AG08396 (cell line): ENCODE data around the gene LAMA5.

Experiments
- DNase-seq: peaks from one replicate; pipeline ENCODE4 v3.0.0; 2012; ENCODE audit warnings: low spot score, mixed read lengths

LAMA5 gene

DNA sequence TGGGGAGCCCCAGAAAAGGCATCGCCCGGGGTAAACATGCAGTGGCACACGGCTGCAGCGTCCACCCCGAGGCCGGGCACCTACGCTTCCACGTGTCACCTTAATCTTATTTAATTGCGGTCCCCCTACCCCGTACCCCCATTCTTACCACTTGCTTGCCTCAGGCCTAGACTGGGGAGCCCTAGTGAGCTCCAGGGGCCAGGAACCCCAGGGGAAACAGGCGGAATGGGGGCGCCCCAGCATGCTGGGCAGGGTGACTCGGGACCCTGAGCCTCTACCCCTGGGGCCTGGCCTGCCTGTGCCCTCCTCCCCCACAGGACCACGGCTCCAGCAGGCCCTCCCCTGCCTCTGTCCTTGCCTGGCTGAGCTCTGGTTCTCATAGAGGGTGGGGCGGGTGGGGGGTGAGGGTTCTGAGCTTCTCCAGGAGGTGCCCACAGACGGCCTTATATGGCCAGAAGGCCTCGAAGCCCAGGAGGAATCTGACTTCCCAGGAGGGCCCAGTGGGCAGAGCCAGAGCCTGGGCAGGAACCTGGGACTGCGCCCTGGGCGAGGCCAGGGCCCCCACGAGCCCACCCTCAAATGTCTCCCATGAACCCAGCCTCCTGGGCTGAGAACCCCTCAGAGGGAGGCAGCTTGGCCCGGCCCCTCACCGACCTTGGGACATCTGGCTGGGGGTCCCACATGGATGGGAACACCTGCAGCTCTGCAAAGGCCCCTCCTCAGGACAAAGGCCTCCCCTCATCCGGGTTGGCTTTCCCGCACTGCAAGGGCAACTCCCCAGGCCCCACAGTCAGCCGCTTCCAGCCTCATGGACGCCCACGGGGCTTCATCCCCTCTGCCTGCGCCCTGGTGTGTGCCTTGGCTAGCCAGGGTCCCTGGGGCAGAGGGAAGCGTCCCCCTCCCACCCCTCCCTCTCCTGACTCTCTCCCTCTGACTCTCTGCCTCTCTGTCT lies 5.2 kb upstream of the LAMA5 start:
- no peak for DNase-seq

DNA sequence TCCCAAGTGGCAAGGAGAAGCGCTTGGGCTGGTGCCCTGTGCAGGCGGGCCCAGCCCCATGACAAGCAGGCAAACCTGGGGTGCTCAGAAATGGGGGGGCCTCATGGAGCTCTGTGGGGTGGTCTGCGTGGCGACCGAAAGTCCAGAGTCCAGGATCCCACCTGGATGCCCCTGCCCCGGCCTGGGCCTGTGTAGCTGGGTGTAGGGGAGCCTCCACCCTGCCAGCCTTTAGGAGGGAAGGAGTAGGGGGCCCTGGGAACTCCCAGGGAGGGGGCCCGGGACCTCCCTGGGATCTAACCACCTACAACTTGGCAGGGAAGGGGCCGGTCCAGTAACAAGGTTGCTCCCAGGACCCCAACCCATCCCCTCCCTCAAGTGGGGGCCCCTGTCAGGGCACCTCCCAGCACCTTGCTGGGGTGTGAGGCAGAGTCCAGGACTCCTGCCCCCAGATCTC lies 4.5 kb upstream of the LAMA5 start:
- DNase-seq = no peak

DNA sequence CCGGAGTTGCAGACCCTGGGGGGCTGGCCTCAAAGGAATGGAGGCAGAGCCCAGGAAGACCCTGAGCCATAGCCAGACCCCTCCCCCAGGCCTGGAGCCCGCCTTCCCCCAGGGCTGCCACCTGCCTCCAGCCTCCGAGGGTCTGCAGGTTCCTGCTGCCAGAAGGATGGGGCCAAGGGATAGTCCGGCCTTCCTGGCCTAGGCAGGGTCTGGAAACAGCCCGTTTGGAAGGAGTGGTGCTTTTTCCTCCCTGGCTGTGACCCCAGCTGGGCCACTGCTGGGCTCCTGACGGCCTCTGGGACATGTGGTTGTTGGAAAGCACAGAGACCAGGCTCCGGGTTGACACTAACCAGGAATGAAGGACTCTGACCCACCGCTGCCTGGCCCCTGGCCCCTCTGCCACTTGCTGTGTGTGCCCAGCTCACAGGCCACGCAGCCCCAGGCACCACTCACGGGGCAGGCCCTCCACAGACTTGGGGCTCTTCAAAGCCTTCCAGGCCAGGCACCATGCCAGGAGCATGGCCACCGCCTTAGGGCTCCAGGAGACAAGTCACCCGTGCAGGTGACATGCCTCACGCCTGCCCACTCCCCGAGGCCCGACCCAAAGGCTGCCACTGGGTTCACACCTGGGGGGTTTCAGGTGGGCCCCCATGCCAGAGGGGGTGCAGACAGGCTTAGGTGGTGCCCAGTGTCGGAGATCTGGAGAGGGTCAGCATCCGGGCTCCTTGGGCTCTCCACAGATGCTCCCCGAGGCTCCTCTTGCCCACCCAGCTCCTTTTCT lies 3.9 kb upstream of the LAMA5 start:
- no peak for DNase-seq

DNA sequence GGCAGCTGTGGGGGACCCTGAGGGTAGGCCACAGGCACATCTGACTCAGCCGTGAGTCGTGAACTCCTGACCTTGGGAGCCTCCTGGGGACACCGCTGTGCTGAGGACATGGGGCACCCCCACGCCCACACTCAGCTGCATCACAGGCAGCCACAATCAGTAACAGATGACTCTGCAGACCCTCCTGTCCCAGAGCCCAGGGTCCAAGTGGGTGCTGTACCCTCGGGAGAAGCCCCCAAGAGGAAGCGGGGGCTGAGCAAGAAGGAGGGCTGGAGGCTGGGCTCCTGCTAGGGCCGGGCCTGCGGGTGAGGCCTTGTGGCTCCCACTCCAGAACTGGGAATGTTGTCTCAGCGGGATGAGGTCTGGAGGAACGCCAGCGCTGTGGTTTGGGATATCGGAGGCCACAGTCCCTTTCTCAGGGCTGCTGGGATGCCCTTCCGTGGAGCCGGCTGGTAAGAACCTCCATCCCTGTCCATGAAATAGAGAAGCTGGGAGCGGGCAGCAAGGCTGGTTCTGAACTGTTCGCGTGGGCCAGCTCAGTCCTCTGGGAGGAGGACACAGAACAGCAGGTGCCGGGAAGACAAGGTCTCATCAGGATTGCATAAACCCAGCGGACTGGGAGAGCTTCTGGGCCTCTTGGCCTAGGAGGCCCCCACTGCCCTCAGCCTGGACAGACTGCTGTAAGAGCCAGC lies 3.1 kb upstream of the LAMA5 start:
- DNase-seq = peak; percentile 78

DNA sequence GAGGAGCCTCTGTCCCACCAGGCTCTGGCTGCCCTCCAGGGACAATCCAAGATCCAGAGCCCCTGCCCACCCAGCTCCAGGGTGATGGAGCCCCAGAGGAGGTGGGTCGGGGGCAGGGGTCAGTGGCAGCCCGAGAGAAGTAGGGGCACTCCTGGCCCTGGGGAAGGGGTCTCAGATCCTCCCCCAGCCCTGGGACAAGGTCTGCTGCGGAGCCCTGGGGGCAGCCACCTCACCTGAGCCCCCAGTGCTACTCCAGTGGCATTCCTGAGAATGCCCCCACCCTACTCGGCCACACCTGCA lies 2.7 kb upstream of the LAMA5 start:
- no peak for DNase-seq

DNA sequence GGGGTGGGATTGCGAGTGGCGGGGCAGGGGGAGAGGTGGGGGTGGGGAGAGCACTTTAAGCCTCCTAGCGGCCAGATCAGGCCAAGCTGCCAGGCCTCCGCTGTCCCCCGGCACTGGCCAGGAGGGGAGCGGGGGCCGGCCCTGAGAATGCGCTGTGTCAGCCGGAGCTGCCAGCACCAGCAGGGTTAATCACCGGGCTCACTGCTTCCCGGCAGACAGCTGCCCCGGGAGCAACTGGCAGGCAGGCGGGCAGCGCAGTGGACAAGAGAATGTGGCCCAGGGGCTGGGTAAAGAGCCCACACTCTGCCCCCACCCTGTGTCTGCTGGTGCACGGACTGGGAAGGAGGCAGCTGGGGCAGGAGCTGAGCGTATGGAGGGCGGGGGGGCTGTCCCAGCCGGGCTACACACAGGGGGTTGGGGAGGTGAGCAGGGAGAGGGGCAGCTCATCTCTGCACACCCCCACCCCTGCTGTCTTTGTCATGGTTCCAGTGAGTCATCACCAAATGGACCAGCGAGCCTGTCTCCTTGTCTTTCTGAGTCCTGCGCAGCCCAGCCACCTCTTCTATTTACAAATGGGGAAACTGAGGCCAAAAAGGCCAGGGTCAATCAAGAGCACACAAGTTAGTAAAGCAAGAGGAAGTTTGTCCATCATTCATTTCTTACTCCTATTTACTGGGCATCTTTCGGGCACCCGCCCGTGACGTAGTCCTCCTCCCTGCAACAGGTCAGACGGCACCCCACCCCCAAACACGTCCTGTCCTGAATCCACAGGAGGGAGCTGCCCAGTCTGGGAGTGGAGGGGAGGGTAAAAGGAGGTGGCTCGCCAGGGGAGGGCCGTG lies 2.1 kb upstream of the LAMA5 start:
- peak; percentile 85 for DNase-seq

DNA sequence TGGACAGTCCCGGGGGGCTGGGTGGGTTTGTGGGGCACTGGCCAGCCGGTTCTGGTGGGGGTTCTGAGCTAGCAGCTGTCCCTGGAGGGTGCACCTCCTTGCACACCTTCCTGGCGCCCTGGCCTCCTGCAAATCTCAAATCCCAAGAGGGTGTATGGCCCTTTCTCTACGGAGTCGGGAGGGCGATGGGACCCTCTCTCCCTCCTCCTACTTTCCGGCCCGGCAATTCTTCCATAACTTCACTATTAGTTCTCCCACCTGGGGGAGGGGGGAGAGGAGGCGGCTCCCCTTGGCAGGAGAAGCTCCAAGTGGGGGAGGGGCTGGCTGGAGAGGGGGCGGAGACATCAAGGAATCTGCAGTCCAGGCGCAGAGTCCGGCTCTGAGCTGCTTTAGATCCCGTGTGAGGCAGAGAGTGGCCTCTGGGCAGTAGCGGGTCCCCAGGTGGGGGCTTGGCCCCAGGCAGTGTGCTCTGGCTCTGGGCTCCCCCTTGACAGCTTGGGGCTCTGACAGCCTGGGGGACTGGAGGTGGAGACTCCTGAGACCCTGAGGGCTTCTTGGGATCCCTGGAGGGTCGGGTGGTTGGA lies 1.4 kb upstream of the LAMA5 start:
- peak; percentile 62 for DNase-seq

DNA sequence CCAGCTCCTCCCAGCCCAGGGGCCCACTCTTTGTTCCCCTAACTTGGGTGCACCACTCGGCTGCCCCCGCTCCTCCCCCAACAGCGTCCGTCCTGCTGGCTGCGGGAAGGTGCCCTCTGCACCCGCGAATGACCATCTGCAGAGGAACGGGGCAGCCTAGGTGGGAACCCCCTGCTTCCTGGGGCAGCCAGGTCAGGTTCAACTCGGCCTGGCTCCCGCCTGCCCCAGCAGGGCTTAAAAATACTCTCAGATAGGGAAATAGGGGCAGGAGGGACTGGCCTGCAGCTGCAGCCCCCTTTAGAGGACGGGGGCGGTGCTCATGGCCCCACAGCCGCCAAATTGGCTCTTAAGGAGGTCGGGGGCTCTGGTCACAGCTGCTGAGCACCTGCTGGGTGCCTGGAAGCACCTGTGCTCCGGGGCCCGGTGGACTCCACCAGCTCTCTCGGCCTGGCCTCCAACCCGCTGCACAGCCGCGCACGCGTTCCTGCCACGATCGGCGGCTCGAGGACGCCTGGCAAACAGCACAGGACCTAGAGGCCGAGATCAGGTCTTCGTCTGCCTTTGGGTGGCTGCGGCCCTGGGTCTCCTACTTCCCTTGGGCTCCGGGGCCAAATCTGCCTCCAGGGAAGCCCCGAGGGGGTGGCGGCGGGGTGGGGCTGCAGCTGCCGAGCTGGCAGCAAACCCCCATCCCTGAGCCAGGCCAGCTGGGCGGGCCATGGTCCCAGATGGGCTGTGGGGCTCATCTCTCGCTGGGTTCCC lies 700 bp upstream of the LAMA5 start:
- DNase-seq = no peak

DNA sequence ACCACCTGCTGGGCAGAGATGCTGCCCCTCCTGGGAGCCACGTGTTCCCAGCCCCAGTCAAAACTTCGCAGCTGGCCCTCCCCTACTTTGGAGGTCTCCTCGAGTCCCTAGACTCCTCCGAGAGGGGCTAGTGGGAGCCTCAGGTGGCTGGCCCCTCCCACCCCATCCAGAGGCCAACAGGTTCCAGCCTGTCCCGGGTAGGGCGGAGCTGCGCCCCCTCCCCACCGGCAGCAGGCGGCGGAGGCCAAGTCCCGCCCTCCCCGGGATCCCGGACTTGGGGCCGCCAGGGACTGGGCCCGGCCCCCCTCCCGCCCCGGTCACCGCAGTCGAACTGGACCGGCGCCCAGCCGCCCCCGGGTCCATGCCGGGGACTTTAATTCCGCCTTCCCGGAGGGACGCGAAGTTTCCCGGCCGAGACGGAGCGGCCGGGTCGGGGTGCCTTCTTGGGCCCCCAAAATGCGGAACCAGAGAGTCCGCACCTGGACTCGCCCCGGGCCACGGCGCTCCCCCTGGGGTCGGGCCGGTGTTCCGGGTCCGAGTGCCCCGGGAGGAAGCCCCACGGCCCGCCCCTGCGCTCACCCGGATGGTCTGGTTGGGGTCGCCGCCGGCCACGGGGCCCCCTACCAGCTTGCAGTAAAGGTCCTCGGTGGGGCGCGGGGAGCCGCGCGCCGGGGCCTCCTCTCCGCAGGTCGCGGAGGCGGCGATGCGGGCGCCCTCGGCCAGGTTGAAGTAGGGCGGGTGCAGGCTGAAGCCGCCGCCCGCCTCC lies 559 bp downstream of the LAMA5 start:
- peak; percentile 55 for DNase-seq

DNA sequence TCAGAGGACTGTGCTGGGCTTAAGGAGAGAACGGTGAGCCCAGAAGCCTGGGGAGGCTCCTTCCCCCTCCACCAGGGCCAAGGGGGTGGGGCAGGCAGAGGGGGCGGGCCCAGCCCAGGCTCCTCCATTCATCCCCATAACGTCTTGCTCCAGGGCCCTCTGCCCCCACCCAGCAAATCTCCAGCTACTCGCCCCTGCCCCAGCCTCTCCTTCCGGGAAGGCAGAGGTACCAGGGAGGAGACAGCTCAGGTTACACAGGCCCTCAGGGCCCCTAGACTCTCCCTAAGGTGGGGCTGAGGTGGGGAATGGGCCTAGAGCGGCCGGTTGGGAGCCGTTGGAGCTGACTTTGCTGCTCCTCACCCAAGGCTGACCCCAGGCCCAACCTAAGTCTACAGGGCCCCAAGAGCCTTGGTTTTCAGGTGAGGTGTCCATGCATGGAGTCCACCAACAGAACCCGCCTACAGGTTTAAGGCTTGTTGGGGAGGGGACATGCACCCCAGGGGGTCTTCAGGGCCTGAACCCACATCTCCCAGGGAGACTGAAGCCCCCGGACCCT lies 1.2 kb downstream of the LAMA5 start:
- DNase-seq = peak; percentile 62

DNA sequence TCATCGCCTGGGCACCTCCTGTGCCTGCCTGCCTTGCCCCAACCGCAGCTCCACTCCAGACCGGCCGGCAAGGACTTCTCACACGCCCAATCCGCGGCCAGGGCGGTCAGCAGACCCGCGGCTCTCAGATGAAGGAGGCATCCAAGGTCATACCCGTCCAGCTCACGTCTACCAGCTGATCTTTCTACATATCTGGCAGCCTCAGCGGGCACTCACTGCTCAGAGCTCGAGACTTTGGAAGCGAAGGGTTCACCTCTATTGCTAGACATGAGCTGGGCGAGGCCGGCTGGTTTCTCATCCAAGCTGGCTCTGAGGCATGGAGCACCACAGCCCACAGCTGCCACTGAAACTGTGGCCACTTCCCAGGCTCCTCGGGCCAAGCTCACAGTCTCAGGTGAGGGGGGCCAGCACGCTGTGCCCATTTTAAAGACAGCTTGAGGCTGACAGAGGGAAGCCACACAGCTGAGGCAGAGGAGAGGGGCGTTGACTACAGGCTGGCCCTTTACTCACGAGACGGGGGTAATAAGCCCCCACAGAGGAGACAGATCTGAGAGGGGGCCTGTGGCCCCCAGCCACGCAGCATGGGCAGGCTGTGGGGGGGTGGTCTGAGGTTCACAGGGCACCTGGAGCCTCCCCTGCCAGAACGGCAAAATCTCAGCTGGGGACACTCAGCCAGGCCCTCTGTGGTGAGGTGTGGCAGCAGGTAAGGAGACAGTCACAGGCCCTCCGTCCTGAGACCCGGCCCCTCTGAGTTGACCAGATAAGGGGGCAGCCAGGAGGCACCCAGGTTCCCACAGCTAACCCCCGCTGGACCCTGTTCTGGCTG lies 2.0 kb downstream of the LAMA5 start:
- no peak for DNase-seq

DNA sequence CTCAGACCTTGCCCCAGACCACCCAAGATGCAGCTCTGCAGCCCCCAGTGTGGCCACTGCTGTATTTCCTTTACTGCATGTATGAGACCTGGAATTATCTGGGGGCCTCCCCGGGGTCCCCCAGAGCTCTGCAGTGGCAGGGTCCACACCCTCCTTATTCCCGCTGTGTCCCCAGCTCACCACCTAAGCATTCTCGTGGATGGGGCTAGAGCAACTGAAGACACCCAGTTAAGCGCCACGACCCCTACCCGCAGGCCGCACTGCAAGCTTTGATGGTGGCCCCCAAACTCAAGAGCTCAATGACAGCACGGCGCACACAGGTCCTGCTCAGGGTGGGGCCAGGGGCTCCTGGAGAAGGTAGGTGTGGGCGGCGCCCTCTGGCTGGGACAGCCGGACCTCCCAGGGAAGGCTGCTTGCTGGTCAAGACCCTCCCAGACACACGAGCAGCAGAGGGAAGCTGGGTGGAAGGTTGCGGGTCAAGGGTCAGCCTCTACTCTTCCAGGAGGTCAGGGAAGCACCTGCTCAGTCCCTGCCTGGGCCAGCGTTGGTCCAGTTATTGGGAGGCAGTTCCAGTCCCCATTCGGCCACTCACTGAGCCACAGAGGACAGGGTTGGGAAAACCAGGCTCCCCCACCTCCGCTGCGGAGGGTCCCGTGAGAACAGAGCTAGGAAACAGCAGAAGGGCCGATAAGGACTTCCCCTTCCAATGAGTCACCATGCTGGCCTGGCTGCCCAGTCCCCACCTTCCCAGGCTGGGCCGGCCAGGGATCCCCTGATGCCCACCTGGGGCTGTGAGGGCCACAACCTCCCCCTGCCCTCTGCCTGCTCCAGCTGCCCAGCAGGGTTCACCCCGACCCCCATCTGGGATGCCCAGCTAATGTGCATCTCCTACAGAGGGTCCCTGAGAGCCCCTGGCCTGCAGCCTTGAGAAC lies 2.9 kb downstream of the LAMA5 start:
- DNase-seq = no peak

DNA sequence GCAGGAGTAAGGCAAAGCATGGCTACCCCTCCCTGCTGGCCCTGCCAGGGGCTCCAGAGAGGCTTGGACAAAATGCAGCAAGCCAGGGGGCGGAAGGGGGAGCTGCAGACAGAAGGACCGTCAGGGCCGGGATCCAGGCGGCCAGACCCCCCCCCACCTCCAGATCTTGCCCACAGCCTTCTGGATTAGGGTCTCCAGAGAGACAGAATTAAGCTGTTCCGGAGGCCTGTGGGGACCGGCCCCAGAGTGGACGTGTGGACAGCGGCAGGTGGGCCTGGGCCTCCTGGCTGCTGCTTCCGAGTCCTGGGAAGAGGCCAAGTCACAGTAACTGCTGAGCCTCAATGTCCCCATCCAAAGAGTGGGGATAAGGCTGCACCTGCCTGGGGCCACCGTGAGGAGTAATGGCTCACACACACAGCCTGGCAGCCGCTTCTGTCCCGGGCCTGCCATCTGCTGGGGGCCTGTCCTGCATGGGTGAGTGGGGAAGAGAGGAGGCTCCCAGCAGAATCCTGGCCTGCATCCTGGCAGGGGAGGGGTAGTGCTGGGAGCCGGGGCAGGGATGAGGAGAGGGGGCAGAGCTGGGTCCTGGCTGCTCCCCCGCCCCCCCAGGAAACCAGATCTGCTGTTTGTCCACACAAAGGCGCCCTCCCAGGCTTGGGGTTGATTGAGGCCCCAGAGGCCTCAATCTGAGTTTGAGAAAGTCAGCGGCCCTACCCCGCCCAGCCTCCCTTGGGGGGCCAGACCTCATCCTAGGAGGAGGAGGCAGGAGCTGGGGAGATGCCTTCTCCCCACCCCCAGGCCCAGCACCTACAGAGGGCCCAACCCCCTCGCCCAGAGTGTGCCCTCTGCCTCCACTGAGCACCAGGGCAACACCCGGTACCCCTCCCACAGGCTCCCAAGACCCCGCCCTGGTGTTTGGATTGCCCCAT lies 3.9 kb downstream of the LAMA5 start:
- no peak for DNase-seq

DNA sequence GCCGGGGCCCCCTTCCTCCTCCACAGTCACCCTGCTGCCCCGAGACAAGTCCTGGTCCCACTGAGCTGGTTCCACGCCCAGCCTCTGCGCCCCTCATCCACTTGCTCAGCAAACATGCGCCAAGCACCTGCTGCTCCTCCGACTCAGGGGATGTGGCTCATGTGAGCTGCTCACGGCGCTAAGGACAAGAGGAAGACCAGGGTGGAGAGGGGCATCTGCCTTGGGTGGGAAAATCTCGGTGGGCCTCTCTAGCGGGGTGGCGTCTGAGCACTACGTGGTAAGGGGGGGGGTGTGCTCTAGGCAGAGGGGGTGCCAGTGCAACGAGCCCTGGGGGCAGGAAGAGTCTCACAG lies 4.5 kb downstream of the LAMA5 start:
- DNase-seq = no peak

DNA sequence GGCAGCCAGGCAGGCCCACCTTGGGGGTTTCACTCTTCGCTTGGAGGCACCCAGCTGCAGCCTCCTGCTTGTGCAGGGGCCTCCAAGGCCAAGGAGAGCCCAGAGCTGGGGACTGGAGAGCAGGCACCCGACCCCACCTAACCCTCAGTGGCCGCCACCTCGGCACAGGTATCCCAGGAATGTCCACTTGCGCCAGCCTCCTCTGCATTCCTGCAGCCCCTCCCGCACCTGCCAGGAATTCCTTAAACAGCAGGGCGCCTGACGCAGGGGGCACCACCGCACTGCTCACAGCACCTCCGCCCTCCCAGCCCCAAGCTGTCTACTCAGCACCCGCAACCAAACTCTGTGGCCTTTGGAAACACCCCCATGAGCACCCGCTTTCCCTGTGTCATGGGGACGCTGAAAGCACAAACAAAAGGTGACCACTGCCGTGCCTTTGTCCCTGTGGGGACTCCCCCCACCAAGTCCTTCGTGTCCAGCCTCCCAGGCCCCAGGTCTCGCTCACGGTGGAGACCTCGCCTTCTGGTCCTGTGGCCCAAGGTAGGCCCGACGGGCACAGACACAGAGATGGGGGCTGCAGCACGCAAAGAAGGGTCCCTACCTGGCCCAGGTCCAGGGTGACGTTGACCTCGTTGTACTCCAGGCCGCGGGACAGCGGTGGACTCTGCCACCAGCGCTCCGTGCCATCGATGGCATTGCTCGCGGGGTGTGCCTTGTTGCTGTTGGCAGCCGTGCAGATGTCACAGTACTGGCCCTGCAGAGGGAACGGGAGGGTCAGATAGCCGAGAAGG lies 5.1 kb downstream of the LAMA5 start:
- DNase-seq = no peak
